Sigmoid colon (tissue), 7 donors: Measurements from ENCODE around the gene SGPP1. TPM values are rescaled to one million over a fixed set of nuclear protein-coding genes. Genes with fewer than 3 reads are reported as not detected.
"Not testable (repeated sequence)": the region's sequence is repeated elsewhere in the genome, so short reads cannot be mapped to it uniquely, and the experiment has no call there.

ENCODE experiments used
- DNase-seq: peaks from one replicate; pipeline ENCODE4 v3.0.0-alpha.2; 2019
- H3K27ac ChIP-seq, 4 donors: fragments of 200-600 bp; sonication (generic); one replicate each; pipeline ENCODE4 v1.5.1; 2016 to 2019; ENCODE audit warnings: mild to moderate bottlenecking in 1 of 4
- H3K27me3 ChIP-seq, 3 donors: fragments of 200-600 bp; sonication (generic); one replicate each; pipeline ENCODE4 v1.5.1; 2019; ENCODE audit warnings: mild to moderate bottlenecking in 1 of 3
- H3K36me3 ChIP-seq, 4 donors: fragments of 200-600 bp; sonication (generic); one replicate each; pipeline ENCODE4 v1.5.1; 2016 to 2019
- H3K4me1 ChIP-seq, 4 donors: fragments of 200-600 bp; sonication (generic); one replicate each; pipeline ENCODE4 v1.5.1; 2017 to 2019
- H3K4me3 ChIP-seq, 4 donors: fragments of 200-600 bp; sonication (generic); one replicate each; pipeline ENCODE4 v1.5.1; 2017 to 2019; ENCODE audit warnings: mild to moderate bottlenecking in 2 of 4, moderate library complexity in 1 of 4
- H3K9me3 ChIP-seq, 4 donors: fragments of 200-600 bp in 3 of 4; sonication (generic) in 3 of 4; one replicate each; pipeline versions ENCODE4 v1.5.1 to v1.6.1; 2013 to 2019
- EP300 ChIP-seq, 4 donors: sonication (generic); formaldehyde crosslinking; IDR thresholded peaks; one replicate each; pipeline ENCODE4 v1.6.1; 2017; ENCODE audit warnings: antibody characterized with exemption in 4 of 4
- POLR2A ChIP-seq, 2 donors: fragments of 450-650 bp; IDR thresholded peaks; one replicate each; pipeline ENCODE4 v1.6.1; 2016; ENCODE audit warnings: antibody characterized with exemption in 2 of 2, mild to moderate bottlenecking in 2 of 2, moderate library complexity in 2 of 2
- POLR2AphosphoS5 ChIP-seq, 4 donors: sonication (generic); formaldehyde crosslinking; IDR thresholded peaks; one replicate each; pipeline ENCODE4 v1.6.1; 2017; ENCODE audit warnings: antibody characterized with exemption in 4 of 4
- WGBS, 2 donors: extraction: QIAGEN DNeasy Blood & Tissue Kit; methylation state at CpG; one replicate each; pipeline ENCODE4 v1.1.7; 2013; 5-methylcytosine and 5-hydroxymethylcytosine counted together
- intact Hi-C: fragments of 100-400 bp; cut with DNase I; formaldehyde crosslinking; loops from one replicate; pipeline ENCODE4 v1.15.1; 2023
- polyA plus RNA-seq, 3 donors: library from polyadenylated mRNA; stranded (reverse); fragments of 200-250 nt; gene quantifications; one replicate each; pipeline ENCODE4 v1.2.3, GENCODE V29; 2013
- total RNA-seq, 4 donors: library from RNA; depleted of rRNA; stranded (reverse); fragments of >200 nt; gene quantifications; one replicate each; pipeline ENCODE4 v1.1.0, GENCODE V29; 2016
- TF ChIP-seq, protein P1 (sequence below), 4 experiments: fragments of 450-650 bp in 3 of 4; fragments of 200-600 bp in 1 of 4; IDR thresholded peaks; one replicate each; pipeline ENCODE4 v1.5.1; 2016 to 2019; ENCODE audit warnings: antibody characterized with exemption in 4 of 4, mild to moderate bottlenecking in 3 of 4, moderate library complexity in 2 of 4
- donor health status: healthy with polysubstance abuse.
- donor health status: Bipolar disorder and iron deficiency.
- donor health status: healthy.

SGPP1 gene
- total and polyA plus RNA-seq, 7 donors = 2.4 to 20.9 (median 18.2) TPM

DNA sequence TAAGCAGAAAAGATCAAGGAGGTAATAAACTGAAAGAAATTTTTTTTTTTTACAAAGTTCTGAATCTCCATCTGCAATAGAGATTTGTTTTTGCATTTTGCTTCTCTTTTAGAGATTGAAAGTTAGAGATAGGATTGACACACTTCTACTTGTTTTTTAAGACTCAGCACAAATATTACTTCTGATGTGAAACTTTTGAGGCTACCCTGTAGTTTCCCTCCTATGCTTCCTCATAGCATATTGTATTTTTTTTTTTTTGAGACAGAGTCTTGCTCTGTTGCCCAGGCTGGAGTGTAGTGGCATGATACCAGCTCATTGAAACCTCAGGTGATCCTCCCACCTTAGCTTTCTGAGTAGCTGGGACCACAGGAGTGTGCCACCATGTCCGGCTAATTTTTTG lies 32.1 kb upstream of the SGPP1 start:
- no peak for DNase-seq
- H3K4me3 ChIP-seq = no peak overlapping the region
- 91 to 98% methylated on average over 1 of the region's 1 CpG for WGBS, 2 donors
- H3K27ac ChIP-seq = peak overlapping the region in 1 of 4 donors; percentile 21
- H3K4me1 ChIP-seq = no peaks in the 10 kb centered on the region
- intact Hi-C loops = no loop called here
- H3K27me3 ChIP-seq = no peaks in the 10 kb centered on the region
- TF ChIP-seq POLR2AphosphoS5 (IDR thresholded peaks at IDR 0.05) = no peak
- no peak for TF ChIP-seq POLR2A (IDR thresholded peaks at IDR 0.05)
- TF ChIP-seq EP300 (IDR thresholded peaks at IDR 0.05) = no peak
- TF ChIP-seq, protein P1, sequence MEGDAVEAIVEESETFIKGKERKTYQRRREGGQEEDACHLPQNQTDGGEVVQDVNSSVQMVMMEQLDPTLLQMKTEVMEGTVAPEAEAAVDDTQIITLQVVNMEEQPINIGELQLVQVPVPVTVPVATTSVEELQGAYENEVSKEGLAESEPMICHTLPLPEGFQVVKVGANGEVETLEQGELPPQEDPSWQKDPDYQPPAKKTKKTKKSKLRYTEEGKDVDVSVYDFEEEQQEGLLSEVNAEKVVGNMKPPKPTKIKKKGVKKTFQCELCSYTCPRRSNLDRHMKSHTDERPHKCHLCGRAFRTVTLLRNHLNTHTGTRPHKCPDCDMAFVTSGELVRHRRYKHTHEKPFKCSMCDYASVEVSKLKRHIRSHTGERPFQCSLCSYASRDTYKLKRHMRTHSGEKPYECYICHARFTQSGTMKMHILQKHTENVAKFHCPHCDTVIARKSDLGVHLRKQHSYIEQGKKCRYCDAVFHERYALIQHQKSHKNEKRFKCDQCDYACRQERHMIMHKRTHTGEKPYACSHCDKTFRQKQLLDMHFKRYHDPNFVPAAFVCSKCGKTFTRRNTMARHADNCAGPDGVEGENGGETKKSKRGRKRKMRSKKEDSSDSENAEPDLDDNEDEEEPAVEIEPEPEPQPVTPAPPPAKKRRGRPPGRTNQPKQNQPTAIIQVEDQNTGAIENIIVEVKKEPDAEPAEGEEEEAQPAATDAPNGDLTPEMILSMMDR (IDR thresholded peaks at IDR 0.05) = no peak
- H3K36me3 ChIP-seq = no peaks in the 10 kb centered on the region
- no peaks in the 10 kb centered on the region for H3K9me3 ChIP-seq

DNA sequence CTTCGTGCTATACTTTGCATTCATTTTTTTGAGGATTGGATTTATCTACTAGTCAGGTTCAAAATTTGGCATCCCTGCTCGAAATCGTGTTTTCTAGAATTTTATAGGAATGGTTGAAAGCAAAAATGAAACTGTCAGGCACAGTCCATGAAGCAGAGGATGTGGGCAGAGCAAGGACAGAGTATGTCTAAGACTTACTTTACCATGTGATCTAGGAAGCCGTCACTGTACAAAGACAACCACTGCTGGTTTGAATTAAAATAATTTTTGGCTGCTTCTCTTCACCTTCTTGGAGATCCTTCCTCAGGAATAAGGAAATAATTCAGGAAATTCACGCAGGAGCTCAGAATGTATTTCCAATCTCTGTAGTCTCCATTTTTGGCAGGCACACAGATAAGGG lies 31.6 kb upstream of the SGPP1 start:
- H3K9me3 ChIP-seq = no peaks in the 10 kb centered on the region
- intact Hi-C loops = no loop called here
- no peak for TF ChIP-seq EP300 (IDR thresholded peaks at IDR 0.05)
- TF ChIP-seq POLR2AphosphoS5 (IDR thresholded peaks at IDR 0.05) = no peak
- TF ChIP-seq POLR2A (IDR thresholded peaks at IDR 0.05) = no peak
- TF ChIP-seq, protein P1 (IDR thresholded peaks at IDR 0.05) = no peak
- peak overlapping the region in 1 of 4 donors; percentile 21 for H3K27ac ChIP-seq
- no peak overlapping the region for H3K4me3 ChIP-seq
- no peaks in the 10 kb centered on the region for H3K4me1 ChIP-seq
- WGBS, 2 donors = 33 to 41% methylated on average over 5 of the region's 5 CpGs
- no peaks in the 10 kb centered on the region for H3K36me3 ChIP-seq
- H3K27me3 ChIP-seq = no peaks in the 10 kb centered on the region
- DNase-seq = no peak

DNA sequence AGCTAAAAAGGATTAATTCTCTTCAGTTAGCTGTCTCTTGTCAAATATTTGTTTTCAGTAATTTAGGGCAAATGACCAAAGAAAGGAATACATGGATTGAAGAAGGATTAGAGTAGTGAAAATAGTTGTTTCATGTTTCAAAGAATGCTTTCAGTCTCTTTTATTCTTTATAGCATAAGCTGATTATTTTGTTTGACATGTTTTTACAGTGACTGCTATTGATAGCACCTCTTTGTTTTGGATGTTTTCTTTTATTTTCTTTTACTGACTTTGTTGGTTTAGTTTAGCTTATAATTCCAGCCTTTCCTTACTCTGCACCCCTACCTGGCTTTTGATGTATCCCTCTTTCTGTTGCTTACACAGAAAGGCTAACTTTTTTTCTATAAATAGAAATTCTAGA lies 29.3 kb upstream of the SGPP1 start:
- intact Hi-C loops = no loop called here
- no peaks in the 10 kb centered on the region for H3K9me3 ChIP-seq
- H3K36me3 ChIP-seq = no peaks in the 10 kb centered on the region
- no peak overlapping the region for H3K4me3 ChIP-seq
- H3K27me3 ChIP-seq = no peaks in the 10 kb centered on the region
- no peaks in the 10 kb centered on the region for H3K4me1 ChIP-seq
- DNase-seq = no peak
- no peak overlapping the region for H3K27ac ChIP-seq
- TF ChIP-seq EP300 (IDR thresholded peaks at IDR 0.05) (no peak), POLR2AphosphoS5 (IDR thresholded peaks at IDR 0.05) (no peak), POLR2A (IDR thresholded peaks at IDR 0.05) (no peak)
- TF ChIP-seq, protein P1 (IDR thresholded peaks at IDR 0.05) = no peak

DNA sequence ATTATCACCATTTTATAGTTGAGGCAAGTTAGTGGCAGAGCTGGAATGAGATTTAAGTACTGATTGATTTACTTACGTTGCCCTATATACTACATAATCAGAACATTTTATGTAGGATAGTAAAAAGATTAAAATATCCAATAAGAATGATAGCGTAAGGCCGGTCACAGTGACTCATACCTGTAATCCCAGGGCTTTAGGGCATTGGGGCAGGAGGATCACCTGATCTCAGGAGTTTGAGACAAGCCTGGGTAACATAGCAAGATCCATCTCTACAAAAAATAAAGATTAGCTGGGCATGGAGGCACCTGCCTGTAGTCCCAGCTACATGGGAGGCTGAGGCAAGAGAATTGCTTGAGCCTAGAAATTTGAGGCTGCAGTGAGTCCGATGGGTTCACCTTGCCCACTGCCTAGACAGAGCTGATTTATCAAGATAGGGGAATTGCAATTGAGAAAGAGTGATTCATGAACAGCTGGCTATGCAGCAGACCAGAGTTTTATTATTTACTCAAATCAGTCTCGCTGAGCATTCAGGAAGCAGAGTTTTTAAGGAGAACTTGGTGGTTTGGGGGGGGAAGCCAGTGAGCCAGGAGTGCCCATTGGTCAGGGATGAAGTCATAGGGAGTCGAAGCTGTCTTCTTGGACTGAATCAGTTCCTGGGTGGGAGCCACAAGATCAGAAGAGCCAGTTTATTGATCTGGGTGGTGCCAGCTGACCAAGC lies 24.7 kb upstream of the SGPP1 start:
- intact Hi-C loops = no loop called here
- 47 to 63% methylated on average over 6 of the region's 6 CpGs for WGBS, 2 donors
- H3K36me3 ChIP-seq = no peaks in the 10 kb centered on the region
- H3K4me3 ChIP-seq = no peak overlapping the region
- no peaks in the 10 kb centered on the region for H3K9me3 ChIP-seq
- DNase-seq = no peak
- TF ChIP-seq EP300 (IDR thresholded peaks at IDR 0.05) (no peak), POLR2A (IDR thresholded peaks at IDR 0.05) (no peak), POLR2AphosphoS5 (IDR thresholded peaks at IDR 0.05) (no peak)
- TF ChIP-seq, protein P1 (IDR thresholded peaks at IDR 0.05) = no peak
- H3K27ac ChIP-seq = no peak overlapping the region
- H3K4me1 ChIP-seq = no peaks in the 10 kb centered on the region
- no peaks in the 10 kb centered on the region for H3K27me3 ChIP-seq

DNA sequence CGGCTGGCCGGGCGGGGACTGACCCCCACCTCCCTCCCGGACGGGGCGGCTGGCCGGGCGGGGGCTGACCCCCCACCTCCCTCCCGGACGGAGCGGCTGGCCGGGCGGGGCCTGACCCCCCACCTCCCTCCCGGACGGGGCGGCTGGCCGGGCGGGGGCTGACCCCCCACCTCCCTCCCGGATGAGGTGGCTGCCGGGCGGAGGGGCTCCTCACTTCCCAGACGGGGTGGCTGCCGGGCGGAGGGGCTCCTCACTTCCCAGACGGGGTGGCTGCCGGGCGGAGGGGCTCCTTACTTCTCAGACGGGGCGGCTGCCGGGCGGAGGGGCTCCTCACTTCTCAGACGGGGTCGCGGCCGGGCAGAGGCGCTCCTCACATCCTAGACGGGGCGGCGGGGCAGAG lies 23.2 kb upstream of the SGPP1 start:
- H3K27me3 ChIP-seq, DNase-seq, H3K27ac ChIP-seq, intact Hi-C loops, H3K9me3 ChIP-seq, H3K4me1 ChIP-seq, H3K36me3 ChIP-seq, H3K4me3 ChIP-seq: not testable (repeated sequence)
- WGBS, 2 donors = 93 to 96% methylated on average over 39 of the region's 39 CpGs
